Transverse colon (tissue), 1 donor: ENCODE results near the gene BDKRB2.

Experiments used
- EP300 ChIP-seq: sonication (generic); formaldehyde crosslinking; IDR thresholded peaks from one replicate; pipeline ENCODE4 v1.6.1; 2017; ENCODE audit warnings: antibody characterized with exemption, low read depth
- POLR2A ChIP-seq: fragments of 450-650 bp; IDR thresholded peaks from one replicate; pipeline ENCODE4 v1.6.1; 2016; ENCODE audit warnings: antibody characterized with exemption, mild to moderate bottlenecking, moderate library complexity

- TF ChIP-seq EP300 (no peak), POLR2A (no peak)
Measured at GRCh38 chr14:96205059-96205977, 679 bp downstream of the BDKRB2 start.
